Stimulated activated CD4-positive, alpha-beta T cell treated with anti-CD3 and anti-CD28 coated beads, TNF-alpha, amount 100 ng/mL, for 4 hours (primary cell): ENCODE data around the gene IPO5.
"Not testable (repeated sequence)": the region's sequence is repeated elsewhere in the genome, so short reads cannot be mapped to it uniquely, and the experiment has no call there.

Source experiments
- DNase-seq, 3 experiments: peaks; one replicate each; pipeline ENCODE4 v3.0.0-alpha.2; 2020; ENCODE audit warnings: low read depth in 3 of 3

IPO5 gene

DNA sequence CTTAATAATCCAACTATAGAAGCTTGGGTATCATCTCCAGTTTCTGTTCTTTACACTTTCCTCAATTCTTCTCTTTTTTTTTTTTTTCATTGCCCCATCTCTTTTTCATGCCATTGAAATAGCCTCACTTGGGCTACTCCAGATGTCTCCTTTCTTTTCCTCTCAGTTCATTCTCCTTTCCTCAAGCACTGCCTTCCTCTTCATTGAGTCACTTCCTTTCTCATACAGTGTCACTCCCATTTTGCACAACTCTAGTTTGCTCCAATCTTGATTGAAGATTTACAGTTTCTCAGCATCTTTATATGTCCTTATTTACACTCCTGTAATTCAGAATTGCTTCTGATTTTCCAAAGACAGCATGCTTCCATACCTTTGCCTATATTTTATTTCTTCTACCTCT, 61.3 kb downstream of the IPO5 start:
- DNase-seq: no peak

DNA sequence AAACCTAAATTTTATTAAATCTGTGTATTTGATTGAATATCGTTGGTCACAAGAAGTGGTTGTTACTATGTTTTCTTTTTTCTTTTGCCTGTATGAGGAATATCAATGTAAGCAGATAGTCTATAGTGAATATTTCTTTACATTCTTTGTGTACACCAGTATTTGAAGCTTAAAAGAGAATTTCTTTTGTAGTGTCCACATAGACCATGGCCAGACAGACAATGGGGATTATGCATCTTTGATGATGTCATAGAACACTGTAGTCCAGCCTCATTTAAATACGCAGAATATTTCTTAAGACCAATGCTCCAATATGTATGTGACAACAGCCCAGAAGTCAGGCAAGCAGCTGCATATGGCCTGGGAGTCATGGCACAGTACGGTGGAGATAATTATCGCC, 64.8 kb downstream of the IPO5 start:
- no peak for DNase-seq

DNA sequence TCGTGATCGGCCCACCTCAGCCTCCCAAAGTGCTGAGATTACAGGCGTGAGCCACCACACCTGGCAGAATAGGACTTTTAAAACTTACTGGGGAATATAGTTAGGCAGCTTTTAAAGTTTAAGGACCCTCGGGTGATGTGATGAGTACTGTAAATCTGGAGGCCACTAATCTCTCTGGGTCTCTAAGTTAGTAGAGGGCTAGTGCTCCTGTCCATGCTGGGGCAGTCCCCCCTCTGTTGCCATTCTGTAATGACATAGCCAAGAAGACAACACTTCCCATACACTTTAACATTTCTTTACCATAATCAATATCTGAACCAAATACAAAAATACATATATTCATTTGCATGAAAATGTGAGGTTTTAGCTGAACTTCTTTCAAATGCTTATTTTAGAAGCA, 65.7 kb downstream of the IPO5 start:
- DNase-seq: no peak

DNA sequence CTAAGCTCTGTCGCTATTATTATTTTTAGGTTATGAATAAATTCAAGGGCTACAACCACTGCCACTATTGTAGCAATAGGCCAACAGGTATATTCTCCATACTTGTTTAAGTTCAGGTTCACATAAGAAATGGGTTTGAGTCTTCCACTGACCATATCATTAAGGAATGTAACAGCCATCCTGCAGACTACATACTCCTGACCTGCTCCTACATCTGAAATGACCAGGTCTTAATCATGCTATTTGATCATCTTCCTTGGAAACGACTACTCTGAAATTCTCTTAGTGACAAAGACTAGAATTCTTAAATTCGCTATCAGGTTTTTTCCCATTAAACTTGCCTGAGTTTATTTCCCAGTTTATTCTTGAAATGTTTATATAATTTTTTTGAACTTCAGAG, 66.8 kb downstream of the IPO5 start:
- DNase-seq: no peak

DNA sequence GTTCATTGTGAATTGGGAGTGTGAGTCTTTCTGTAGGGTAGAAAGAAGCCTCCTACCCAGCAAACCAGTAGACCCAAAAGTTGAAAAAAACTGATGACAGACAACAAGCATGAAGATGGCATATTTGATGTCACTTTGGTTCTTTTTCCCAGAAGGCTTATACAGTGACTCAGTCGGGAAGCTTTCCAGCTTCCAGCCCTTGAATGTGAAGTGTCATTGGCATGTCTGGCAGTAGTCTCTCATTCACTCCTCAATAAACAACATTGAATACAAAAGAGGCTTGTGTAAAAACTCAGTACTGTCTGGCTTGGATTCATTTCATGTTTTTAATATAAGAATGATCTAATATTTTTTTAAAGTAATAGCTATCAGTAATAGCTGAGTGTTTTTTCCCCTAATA, 68.7 kb downstream of the IPO5 start:
- no peak for DNase-seq

DNA sequence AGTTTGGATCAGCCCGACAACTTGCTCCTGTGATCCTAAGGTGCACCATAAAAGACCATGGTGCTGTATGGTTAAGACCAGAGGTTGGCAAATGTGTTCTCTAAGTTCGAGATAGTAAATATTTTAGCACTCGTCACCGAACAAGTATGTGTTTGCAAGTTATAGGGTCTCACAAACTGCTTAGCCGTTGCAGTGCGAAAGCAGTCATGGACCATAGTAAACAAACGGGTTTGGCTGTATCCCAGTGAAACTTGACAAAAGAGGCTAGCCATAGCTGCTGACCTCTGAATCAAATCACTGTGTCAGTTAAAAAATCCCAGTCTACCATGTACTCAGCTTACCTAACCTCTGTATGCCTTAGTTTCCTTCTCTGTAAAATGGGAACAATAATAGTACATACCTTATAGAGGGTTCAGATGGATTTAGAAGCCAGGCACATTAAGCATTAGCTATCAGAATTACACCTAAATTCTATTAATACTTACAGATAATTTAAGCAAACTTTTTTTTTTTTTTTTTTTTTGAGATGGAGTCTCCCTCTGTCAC, 72.1 kb downstream of the IPO5 start:
- no peak for DNase-seq

DNA sequence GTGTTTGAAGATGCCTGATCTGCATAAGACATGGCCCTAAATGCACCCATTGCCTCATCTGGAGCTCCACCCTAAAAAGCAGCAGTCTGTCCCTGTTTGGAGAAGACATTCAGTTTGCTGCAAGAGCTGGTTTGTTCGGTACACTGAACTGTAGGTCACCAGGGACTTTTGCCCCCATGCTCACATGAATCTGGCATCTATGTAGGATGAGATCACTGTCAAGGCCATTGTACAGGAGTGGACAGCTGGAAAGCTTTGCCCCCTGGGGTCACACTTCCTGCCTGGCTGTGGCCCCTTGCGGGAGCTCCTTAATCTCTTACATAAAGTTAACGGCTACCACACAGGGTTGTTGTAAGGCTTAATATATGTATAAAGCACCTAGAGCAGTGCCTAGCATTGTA, 73.0 kb downstream of the IPO5 start:
- DNase-seq: no peak

DNA sequence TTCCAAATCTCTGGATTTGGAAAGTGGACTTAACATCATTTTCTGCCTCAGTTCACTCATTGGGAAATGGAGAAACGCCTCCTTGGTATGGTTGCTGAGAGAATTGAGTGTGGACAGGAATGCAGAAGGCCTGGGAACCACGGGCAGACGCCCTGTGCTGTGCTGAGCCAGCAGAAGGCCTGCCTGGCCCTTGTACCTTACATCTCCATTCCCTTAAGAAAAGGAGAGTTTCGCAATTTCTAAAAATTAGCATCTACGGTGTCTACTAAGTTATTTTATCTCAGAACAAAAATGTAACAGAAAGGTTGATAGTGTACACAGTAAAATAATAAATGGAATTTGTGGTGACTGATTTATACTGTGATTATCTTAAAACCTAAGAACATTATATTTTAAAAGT, 78.7 kb downstream of the IPO5 start:
- DNase-seq: no peak

DNA sequence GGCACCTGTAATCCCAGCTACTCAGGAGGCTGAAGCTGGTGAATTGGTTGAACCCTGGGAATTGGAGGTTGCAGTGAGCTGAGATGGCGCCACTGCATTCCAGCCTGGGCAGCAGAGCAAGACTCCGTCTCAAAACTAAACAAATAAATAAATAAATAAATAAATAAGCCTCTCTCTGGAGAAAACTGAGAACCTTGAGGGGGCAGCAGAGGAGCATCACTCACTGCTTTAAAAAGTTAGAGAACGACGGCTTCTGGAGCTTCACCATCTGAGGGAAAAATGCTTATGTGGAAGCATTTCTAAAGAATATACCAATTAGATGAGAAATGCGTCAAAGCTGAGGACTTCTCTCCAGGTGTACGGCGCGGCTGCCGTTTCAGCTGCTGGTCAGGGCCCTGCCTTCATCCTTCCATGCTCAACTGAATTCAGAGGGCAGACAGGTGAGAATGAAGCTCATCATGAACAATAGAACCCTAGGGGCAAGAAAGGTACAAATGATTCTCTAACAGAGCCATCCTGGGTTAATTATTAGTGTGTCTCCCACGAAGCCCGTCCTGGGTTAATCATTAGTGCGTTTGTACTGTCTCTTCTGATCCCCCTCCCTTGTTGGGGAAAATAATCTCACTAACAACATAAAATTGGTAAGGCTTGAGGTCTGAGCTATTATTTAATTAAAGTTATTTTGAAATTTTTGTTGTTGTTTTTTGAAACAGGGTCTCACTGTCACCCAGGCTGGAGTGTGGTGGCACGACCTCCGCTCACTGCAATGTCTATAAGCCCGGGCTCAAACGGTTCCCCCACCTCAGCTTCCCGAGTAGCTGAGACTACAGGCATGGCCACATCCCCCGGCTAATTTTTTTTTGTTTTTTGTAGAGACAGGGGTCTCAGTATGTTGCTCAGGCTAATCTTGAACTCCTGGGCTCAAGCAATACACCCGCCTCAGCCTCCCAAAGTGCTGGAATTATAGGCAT, 80.1 kb downstream of the IPO5 start:
- DNase-seq: no peak

DNA sequence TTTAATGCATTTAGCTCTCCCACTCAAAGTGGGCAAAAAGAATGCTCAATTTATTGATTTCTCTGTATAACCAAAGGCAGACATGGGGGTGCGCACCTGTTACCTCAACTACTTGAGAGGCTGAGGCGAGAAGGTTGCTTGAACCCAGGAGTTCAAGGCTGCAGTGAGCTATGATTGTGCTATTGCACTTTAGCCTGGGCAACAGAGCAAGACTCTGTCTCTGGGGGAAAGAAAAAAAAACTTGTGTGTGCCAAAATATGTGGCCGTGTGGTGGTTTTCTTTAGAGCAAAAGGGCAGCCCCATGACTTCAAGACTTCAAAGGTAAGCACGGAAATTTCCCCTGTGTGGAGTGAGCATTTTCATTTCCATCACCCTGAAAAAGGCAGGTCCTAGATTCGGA, 81.9 kb downstream of the IPO5 start:
- DNase-seq: no peak

DNA sequence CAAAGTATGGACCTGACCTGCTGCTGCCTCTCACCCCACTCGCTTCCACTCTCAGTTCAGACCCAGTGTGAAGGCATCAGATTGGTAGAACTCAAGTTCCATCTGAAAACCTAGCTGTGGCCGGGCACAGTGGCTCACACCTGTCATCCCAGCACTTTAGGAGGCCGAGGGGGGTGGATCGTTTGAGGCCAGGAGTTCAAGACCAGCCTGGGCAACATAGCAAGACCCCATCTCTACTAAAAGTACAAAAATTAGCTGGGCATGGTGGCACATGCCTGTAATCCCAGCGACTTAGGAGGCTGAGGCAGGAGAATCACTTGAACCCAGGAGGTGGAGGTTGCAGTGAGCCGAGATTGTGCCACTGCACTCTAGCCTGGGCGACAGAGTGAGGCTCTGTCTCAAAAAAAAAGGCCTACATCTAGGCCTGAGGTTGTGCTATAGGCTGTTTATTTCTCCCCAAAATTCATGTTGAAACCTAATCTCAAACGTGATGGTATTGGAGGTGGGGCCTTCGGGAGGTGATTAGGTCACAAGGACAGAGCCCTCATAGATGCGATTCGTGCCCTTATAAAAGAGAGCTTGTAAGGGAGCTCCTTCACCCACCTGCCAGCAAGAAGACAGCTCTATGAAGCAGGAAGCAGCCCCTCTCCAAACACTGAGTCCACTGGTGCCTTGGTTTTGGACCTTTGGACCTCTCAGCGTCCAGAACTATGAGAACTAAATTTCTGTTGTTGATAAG, 83.3 kb downstream of the IPO5 start:
- DNase-seq: not testable (repeated sequence)

DNA sequence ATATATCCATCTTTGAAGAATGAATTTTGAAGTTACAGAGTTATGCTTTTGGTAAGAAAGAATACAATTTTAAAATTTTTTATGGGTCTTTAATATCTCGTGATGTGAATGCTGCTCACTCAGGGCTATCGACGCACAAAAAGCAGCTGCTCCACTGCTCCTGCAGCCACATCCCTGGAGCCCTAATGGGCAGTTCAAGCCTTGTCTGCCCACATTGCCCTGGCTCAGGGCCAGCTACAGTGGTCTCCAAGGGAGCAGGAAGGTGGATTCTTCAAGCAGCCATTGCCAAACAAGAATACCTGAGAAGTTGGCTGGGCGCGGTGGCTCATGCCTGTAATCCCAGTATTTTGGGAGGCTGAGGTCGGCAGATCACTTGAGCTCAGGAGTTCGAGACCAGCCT, 85.8 kb downstream of the IPO5 start:
- no peak for DNase-seq

DNA sequence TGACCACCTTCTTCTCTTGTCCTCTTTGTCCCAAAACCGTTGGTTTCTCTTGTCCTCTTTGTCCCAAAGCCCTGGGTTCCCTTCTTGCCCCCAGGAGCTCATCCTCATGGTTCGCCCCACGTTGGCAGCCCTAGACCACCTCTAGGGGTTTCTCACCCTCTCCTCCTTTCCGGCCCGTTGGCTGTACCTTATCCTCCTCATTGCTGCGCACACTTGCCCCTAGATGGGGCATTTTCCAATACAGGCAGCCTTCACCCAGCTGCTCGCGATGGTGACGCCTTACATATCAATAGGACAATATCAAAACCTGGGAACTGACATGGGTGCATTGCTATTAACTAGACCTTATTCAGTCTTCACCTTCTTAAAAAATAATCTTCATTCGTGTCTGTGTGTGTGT, 86.5 kb downstream of the IPO5 start:
- DNase-seq: no peak

DNA sequence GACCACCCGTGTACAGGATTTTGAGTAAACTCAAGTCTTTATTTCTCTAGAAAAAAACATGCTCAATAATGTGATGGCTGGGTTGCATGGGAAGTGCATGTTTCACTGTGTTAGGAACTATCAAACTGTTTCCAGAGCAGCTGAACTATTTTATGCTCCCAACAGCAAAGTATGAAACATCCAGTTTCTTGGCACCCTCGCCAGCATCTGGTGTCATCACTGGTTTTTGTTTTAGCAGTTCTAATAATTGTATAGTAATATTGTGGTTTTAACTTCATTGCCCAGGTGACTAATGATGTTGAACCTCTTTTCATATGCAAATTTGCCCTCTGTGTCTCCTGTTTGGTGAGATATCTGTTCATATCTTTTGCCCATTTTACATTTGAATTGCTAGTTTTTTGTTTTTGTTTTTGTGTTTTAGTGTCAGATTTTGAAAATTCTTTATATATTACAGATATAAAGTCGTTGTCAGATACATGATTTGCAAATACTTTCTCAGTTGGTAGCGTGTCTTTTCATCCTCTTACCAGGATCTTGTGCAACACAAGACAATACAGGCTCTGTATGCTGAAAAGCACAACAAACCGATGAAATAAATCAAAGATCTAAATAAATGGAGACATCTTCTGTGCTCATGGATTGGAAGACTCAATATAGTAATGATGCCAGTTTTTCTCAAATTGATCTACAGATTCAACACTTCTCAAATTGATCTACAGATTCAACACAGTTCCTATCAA, 87.8 kb downstream of the IPO5 start:
- no peak for DNase-seq

DNA sequence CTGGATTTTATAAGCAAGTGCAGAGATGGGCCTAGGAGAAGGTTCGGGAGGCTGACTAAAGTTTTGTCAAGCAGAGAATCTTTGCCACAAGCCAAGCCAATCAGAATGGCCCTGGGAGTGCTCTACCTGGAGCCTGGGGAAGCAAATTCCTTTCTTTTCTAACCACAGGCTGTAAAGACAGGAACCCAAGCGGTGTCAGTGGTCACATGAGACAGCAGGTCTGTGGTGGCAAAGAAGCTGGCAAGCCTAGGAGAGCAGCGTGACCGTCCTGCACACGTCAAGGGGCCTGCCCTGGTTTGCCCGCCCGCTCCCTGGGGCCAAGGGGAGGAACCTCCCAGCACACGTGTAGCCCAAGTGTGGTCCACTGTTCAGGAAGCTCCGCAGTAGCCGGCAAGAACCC, 90.8 kb downstream of the IPO5 start:
- DNase-seq: no peak

DNA sequence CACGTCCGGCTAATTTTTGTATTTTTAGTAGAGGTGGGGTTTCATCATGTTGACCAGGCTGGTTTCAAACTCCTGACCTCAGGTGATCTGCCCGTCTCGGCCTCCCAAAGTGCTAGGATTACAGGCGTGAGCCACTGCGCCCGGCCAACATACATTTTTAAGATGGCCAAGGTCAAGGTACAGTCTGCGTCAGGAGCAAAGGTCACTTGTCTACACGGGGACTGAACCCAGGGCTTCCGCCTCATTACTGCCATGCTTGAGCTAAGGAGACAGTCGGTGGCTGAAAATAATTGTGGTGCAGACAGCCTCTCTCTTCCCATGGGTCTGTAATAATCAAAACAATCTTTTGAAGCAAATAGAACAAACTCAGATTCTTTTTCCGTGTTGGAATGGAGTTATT, 94.3 kb downstream of the IPO5 start:
- DNase-seq: not testable (repeated sequence)

DNA sequence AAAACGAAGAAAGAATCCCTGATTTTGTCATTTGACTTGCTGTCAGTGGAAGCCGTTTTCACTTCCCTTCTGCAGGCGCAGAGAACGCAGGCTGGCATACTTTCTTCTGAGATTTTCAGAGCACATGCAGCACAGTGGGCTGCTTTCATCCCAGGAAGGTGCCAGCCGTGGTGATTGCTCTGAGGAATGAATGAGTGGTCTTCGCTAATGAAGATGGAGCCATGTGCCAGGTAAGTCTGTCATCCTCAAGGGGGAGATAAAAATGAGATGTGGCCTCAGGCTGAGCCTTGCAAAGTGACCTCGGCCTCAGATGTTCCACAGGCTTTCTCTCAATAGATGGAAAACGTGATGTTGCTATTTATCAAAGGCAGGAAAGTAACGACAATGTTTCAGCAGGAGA, 94.8 kb downstream of the IPO5 start:
- DNase-seq: no peak

DNA sequence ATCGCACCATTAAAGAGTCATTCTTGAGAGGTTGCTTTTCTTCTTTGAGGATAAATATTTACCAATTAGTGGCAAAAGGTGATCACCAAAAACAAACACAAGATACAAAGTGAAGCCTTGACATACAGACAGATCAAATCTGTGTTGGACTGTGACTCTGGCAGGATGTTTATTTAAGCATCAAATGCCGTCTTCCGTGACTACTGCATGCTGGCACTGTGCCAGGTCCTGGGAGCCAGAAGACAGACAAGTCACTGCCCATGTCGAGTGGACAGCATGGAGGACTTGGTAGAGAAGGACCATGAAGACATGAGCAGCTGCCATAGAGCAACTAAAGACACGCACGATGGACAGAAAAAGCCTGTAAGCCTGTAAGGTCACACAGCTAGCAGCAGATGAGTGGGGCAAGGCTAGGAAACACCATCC, 96.6 kb downstream of the IPO5 start:
- DNase-seq: no peak

DNA sequence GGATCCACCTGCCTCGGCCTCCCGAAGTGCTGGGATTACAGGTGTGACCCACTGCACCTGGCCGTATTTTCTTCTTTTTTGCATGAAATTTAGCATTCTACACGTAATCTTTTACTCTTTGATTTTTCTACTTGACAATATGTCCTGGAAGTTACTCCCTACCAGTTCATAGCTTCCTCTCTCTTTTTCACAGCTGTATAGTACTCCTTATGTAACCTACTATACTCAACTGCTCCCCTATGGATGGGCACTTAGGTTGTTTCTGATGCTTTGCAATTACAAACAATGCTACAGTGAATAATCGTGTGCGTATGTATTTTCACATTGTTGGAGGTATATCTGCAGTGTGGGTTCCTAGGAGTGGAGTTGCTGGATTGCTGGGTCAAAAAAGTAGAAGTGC, 98.9 kb downstream of the IPO5 start:
- no peak for DNase-seq

DNA sequence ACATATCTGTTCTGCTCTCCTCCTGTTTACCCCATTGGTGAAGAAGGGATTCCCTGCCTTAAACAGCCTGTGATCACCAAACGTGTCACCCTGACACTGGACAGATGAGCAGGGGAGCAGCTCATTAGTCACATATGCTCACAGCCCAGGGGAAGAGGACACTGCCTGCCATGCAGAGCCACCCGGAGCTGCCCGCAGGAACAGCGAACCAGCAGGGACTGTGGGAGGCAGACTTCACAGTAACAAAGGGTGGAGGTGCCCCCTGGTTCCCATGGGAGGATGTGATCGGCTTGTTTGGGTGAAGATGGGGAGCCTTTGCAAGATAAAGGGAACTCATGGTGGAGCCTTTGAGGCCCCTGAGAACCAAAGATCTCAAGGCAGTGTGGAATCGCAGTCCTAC, 100.8 kb downstream of the IPO5 start:
- DNase-seq: no peak

DNA sequence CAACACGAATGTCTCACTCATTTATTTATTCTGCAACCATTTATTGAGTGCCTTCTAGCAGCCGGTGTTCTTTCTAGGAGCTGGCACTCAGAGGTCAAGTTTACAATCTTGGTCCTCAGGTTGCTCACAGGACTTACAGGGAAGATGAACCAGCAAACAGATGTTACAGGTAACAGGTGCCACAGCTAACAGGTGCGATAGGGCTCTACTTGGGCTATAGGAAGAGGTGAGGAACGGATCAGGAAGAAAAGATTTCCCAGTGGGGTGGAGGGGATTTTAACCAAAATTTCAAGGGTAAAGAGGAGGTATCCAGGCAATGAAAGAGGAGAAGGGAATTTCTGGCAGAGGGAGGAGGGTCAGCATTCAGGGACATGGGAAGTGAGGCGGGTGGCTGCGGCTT, 102.1 kb downstream of the IPO5 start:
- no peak for DNase-seq

DNA sequence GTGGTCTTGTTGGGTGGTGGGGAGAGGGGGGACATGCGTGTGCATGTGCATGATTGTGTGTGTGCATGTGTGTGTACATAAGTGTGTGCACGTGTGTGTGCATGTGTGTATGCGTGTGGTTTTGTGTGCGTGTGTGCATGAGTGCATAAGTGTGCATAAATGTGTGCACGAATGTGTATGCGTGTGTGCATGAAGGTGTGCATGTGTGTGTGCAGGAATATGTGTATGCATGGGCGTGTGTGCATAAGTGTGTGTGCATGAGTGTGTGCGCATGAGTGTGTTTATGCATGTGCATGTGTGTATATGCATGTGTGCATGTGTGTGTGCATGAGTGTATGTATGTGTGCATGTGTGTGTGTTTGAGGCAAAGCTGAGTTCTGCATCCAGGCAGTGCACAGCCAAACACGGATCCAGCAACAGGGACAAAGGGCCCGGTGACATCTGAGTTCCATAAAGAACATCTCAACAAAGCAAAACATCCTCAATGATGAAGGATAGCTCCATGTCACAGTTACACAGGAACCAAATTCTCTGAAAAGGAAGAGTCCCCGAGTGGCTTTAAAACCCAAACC, 103.5 kb downstream of the IPO5 start:
- DNase-seq: no peak
